ENCODE data around the gene DNASE1L2.

The DNASE1L2 gene, protein sequence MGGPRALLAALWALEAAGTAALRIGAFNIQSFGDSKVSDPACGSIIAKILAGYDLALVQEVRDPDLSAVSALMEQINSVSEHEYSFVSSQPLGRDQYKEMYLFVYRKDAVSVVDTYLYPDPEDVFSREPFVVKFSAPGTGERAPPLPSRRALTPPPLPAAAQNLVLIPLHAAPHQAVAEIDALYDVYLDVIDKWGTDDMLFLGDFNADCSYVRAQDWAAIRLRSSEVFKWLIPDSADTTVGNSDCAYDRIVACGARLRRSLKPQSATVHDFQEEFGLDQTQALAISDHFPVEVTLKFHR

DNA sequence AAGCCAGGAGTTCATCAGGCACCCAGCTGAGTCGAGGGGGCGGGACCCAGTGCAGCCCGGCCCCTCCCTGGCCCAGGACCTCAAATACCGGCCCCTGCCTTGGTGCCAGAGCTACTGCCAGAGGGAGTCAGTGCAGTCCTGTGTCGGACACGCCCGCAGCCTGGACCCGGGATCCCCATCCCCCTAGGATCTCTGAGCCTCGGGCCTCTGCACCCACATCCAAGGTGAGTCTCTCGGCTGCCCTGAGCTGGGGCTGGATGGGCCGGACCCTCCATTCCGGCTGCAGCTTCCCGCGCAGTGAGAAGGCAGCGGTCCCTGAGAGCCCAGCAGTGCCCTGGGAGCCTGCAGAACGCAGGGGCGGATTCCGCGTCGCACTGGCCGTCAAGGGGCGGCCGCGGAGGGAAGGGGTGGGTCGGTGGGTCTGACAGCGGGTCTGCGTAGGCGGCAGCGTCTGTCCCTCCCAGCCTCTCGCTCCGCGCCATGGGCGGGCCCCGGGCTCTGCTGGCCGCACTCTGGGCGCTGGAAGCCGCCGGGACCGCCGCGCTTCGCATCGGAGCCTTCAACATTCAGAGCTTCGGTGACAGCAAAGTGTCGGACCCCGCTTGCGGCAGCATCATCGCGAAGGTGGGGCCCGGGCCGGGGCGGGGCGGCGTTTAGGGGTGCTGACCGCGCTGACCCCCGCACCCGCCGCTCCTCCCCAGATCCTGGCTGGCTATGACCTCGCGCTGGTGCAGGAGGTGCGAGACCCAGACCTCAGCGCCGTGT is at the start of gene DNASE1L2:
DNASE1L2 (plus strand) TSS at position 108 of the 765 bp plus-strand sequence; CDS start at position 481, 373 bp downstream.
- Histone ChIP-seq H3K9me3 (ENCODE audit: severe bottlenecking) (no peaks in the 10 kb centered on the region), H3K27me3 (ENCODE audit: insufficient read depth, low read depth, severe bottlenecking) (no peaks in the 10 kb centered on the region), H3K36me3 (peaks cover 95% of the 10 kb centered on the region), H3K27ac (peak within 1 kb of the TSS; percentile 48), H3K4me3 (ENCODE audit: low read depth, low read length) (no peak within 1 kb of the TSS)
- TF ChIP-seq CTCF (IDR thresholded peaks at IDR 0.05; ENCODE audit: low read depth, low read length): no peak
- DNase-seq: no peak

DNA sequence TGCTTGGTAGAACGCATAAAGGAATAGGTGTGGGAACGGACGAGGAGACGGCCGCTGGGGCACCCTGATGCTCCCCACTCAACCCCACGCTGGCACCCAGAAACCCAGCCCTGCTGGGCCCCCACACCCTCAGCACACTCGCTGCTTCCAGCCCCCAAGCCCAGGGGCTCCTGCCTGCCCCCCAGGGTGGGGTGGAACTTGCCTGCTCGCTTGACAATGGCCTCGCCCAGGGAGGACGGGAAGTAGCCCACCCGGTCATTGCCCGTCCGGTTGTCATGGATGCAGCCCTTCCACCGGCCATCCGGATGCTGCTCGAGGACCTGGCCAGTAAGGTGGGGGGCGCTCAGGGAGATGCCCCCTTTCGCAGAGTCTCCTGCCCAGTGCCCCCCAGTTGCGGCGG is 49.7 kb upstream of the DNASE1L2 start:
- Histone ChIP-seq H3K36me3 (peaks cover 48% of the 10 kb centered on the region), H3K4me3 (ENCODE audit: low read depth, low read length) (no peak overlapping the region), H3K9me3 (ENCODE audit: severe bottlenecking) (no peaks in the 10 kb centered on the region), H3K27me3 (ENCODE audit: insufficient read depth, low read depth, severe bottlenecking) (no peaks in the 10 kb centered on the region), H3K27ac (no peak overlapping the region)
- no peak for TF ChIP-seq CTCF (IDR thresholded peaks at IDR 0.05; ENCODE audit: low read depth, low read length)
- DNase-seq: no peak

GRCh38 chr16:2187212-2187611 is 49.0 kb upstream of the DNASE1L2 start:
- no peak for TF ChIP-seq CTCF (IDR thresholded peaks at IDR 0.05; ENCODE audit: low read depth, low read length)
- Histone ChIP-seq H3K27me3 (ENCODE audit: insufficient read depth, low read depth, severe bottlenecking) (no peaks in the 10 kb centered on the region), H3K4me3 (ENCODE audit: low read depth, low read length) (no peak overlapping the region), H3K36me3 (peaks cover 43% of the 10 kb centered on the region), H3K27ac (no peak overlapping the region), H3K9me3 (ENCODE audit: severe bottlenecking) (no peaks in the 10 kb centered on the region)
- DNase-seq: no peak

GRCh38 chr16:2188395-2188794 is 47.8 kb upstream of the DNASE1L2 start:
- Histone ChIP-seq H3K27ac (no peak overlapping the region), H3K36me3 (peaks cover 36% of the 10 kb centered on the region), H3K9me3 (ENCODE audit: severe bottlenecking) (no peaks in the 10 kb centered on the region), H3K4me3 (ENCODE audit: low read depth, low read length) (no peak overlapping the region), H3K27me3 (ENCODE audit: insufficient read depth, low read depth, severe bottlenecking) (no peaks in the 10 kb centered on the region)
- no peak for TF ChIP-seq CTCF (IDR thresholded peaks at IDR 0.05; ENCODE audit: low read depth, low read length)
- no peak for DNase-seq

GRCh38 chr16:2189252-2189893 is 46.9 kb upstream of the DNASE1L2 start:
- Histone ChIP-seq H3K9me3 (ENCODE audit: severe bottlenecking) (no peaks in the 10 kb centered on the region), H3K4me3 (ENCODE audit: low read depth, low read length) (no peak overlapping the region), H3K36me3 (peaks cover 33% of the 10 kb centered on the region), H3K27ac (no peak overlapping the region), H3K27me3 (ENCODE audit: insufficient read depth, low read depth, severe bottlenecking) (no peaks in the 10 kb centered on the region)
- no peak for TF ChIP-seq CTCF (IDR thresholded peaks at IDR 0.05; ENCODE audit: low read depth, low read length)
- DNase-seq: no peak
